Stimulated activated CD8-positive, alpha-beta memory T cell treated with anti-CD3 and anti-CD28 coated beads, Interleukin-4, amount 100 ng/mL, for 48 hours (primary cell): ENCODE measurements around the gene SFT2D3.

ENCODE experiments used
- DNase-seq: peaks from one replicate; pipeline ENCODE4 v3.0.0-alpha.2; 2020

SFT2D3 gene

DNA sequence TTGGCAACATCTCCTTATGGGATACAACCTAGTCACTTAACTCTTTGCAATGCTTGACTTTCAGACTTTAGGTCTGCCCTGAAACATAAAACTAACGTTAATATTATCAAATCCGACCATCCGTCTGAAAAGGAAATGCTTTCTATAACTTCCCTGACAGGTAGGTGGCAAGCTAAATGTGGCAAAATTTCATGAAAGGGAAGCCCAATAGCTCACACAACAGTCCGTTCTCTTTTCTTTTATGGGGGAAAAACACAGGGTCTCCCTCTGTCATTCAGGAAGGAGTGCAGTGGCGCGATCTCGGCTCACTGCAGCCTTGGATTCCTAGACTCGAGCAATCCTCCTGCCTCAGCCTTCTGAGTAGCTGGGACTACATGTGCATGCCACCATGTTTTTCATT lies 52.9 kb downstream of the SFT2D3 start:
- no peak for DNase-seq
